Measurements from ENCODE around the gene TCAF1. TPM values are rescaled to one million over a fixed set of nuclear protein-coding genes. Genes with fewer than 3 reads are reported as not detected.

Gene TCAF1
- total and polyA plus RNA-seq, 2 of the 4 experiments (the other 2 are of a cell fraction): 39.3 to 91.8 TPM

- Histone ChIP-seq H2AK5ac (ENCODE audit: low read depth, low read length) (no peak overlapping the region), H4K91ac (ENCODE audit: insufficient read depth, low read depth, low read length) (no peak overlapping the region), H2BK15ac (ENCODE audit: low read depth, low read length) (no peak overlapping the region), H3K56ac (ENCODE audit: extremely low read depth, insufficient read depth, low read length) (no peak overlapping the region), H2BK5ac (ENCODE audit: low read depth, low read length, poor library complexity, severe bottlenecking) (no peak overlapping the region), H3K4ac (ENCODE audit: low read depth, low read length) (no peak overlapping the region), H3K9me1 (ENCODE audit: insufficient read depth, low read length) (no peaks in the 10 kb centered on the region), H3K9me3 (ENCODE audit: control insufficient read depth, insufficient read depth, low read length) (no peaks in the 10 kb centered on the region; the same call in 1 of the 2 replicates), H2BK120ac (ENCODE audit: low read depth, low read length) (no peak overlapping the region), H2BK20ac (ENCODE audit: low read depth, low read length) (no peak overlapping the region), H3K36me3 (ENCODE audit: control insufficient read depth, insufficient read depth, low read length) (peaks cover 3% of the 10 kb centered on the region; the same call in 1 of the 2 replicates), H2AFZ (replicated peaks; ENCODE audit: low read length, poor library complexity) (no peak overlapping the region), H3K4me3 (ENCODE audit: insufficient read depth, low read depth, low read length) (no peak overlapping the region), H3K27me3 (ENCODE audit: control insufficient read depth, insufficient read depth, low read length) (no peaks in the 10 kb centered on the region), H3K27ac (ENCODE audit: insufficient read depth, low read length) (no peak overlapping the region), H4K8ac (ENCODE audit: low read depth in 2 of 2, low read length in 2 of 2) (no peak overlapping the region), H3K79me1 (ENCODE audit: low read depth in 1 of 2, low read length in 2 of 2) (peaks cover 12 to 13% of the 10 kb centered on the region in 2 experiments), H3K18ac (ENCODE audit: low read depth, low read length) (no peak overlapping the region), H3K4me1 (ENCODE audit: control insufficient read depth, insufficient read depth, low read length) (no peaks in the 10 kb centered on the region), H4K20me1 (ENCODE audit: insufficient read depth, low read length) (0 out of 2 replicates have a peak, but pooled peaks cover 3% of the 10 kb centered on the region), H3K23ac (ENCODE audit: low read depth, low read length) (no peak overlapping the region), H3K9ac (ENCODE audit: low read depth, low read length) (no peak overlapping the region), H3K4me2 (ENCODE audit: low read depth, low read length) (no peak overlapping the region), H4K5ac (ENCODE audit: low read depth, low read length) (no peak overlapping the region), H3K14ac (replicated peaks; ENCODE audit: low read depth, low read length) (no peak overlapping the region), H2AK9ac (replicated peaks; ENCODE audit: low read depth, low read length, poor library complexity) (no peak overlapping the region)
- in situ Hi-C loops (cut with MboI; ENCODE audit: low sequenced_read_pairs) (loop anchor here (25.0 kb wide), 1 partner anchor 1330 kb away; no protein-coding TSS in a partner anchor), intact Hi-C loops (cut with micrococcal nuclease) (no loop called here), dilution Hi-C loops (cut with HindIII; ENCODE audit: low sequenced_read_pairs, unreplicated experiment) (no loop called here)
- no peak for ATAC-seq (ENCODE audit: low read depth)
- BruUV-seq (replicated peaks): no TSS peak
- WGBS, 2 experiments (ENCODE audit: extremely low coverage in 2 of 2, insufficient read length in 1 of 2): no CpG with 5 or more reads among the region's 5 CpGs
- POLR2A ChIA-PET (ENCODE audit: unreplicated experiment): no interaction called here
- DNase-seq: peak; percentile 18
- TF ChIP-seq RAD21 (IDR thresholded peaks at IDR 0.05; ENCODE audit: low read length) (peak; percentile 23; the same call in 1 of the 2 replicates), CTCF (conservative IDR thresholded peaks at IDR 0.05; ENCODE audit: low read depth, low read length) (peak; percentile 29; the same call in 1 of the 2 replicates), ELK1 (IDR thresholded peaks at IDR 0.05; ENCODE audit: borderline replicate concordance, low read depth, low read length) (no peak), NFE2L2 (IDR thresholded peaks at IDR 0.05; ENCODE audit: low read depth, low read length) (no peak), FOS (IDR thresholded peaks at IDR 0.05; ENCODE audit: low read depth, low read length) (no peak), MXI1 (IDR thresholded peaks at IDR 0.05; ENCODE audit: borderline replicate concordance, low read depth, low read length) (no peak), RCOR1 (IDR thresholded peaks at IDR 0.05; ENCODE audit: insufficient replicate concordance, low read length) (no peak), USF2 (IDR thresholded peaks at IDR 0.05; ENCODE audit: low read depth, low read length) (no peak), CEBPB (IDR thresholded peaks at IDR 0.05; ENCODE audit: low read depth, low read length) (no peak)
- CTCF ChIA-PET: interaction anchor here (2.1 kb wide), 1 partner anchor 9 kb away, joined by 10 read pairs; the partner anchor contains the start of gene TCAF1
These were observed 9.3 kb downstream of the TCAF1 start for GRCh38 chr7:143892527-143893300.
